ENCODE measurements around the gene CRELD2.
A peak's percentile ranks its signal among the peaks of the same experiment; 100 is the strongest.

Gene CRELD2

DNA sequence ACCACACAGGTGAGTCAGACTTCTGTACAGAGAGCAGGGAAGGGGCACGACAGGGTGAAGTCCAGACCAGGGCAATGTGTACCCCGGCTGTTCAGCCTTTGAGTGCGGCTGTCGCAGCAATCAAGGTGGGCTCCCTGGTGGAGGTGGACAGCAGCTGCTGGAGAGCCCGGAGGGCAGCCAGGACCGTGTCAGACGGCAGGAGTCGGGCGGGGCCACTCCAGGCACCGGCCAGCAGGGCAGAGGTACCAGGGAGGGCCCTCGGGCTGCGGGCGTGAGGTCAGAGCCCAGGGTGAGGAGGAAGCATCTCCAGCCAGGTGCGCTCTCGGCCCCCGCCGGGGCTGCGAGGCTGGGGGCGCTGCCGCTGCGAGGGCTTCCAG, 41.3 kb downstream of the CRELD2 start:
- Histone ChIP-seq H3K27me3 (ENCODE audit: control insufficient read depth, insufficient read depth, low read length) (peaks cover 7% of the 10 kb centered on the region), H3K27ac (ENCODE audit: low read length) (no peak overlapping the region), H3K9me3 (ENCODE audit: control insufficient read depth, low read depth, low read length) (no peaks in the 10 kb centered on the region), H3K4me1 (ENCODE audit: control insufficient read depth, low read depth, low read length) (peaks cover 9% of the 10 kb centered on the region), H3K4me3 (ENCODE audit: low read length) (peak overlapping the region; percentile 52), H3K36me3 (ENCODE audit: control insufficient read depth, low read depth, low read length) (peaks cover 16% of the 10 kb centered on the region), H3K9ac (ENCODE audit: low read length) (peak overlapping the region; percentile 32)

DNA sequence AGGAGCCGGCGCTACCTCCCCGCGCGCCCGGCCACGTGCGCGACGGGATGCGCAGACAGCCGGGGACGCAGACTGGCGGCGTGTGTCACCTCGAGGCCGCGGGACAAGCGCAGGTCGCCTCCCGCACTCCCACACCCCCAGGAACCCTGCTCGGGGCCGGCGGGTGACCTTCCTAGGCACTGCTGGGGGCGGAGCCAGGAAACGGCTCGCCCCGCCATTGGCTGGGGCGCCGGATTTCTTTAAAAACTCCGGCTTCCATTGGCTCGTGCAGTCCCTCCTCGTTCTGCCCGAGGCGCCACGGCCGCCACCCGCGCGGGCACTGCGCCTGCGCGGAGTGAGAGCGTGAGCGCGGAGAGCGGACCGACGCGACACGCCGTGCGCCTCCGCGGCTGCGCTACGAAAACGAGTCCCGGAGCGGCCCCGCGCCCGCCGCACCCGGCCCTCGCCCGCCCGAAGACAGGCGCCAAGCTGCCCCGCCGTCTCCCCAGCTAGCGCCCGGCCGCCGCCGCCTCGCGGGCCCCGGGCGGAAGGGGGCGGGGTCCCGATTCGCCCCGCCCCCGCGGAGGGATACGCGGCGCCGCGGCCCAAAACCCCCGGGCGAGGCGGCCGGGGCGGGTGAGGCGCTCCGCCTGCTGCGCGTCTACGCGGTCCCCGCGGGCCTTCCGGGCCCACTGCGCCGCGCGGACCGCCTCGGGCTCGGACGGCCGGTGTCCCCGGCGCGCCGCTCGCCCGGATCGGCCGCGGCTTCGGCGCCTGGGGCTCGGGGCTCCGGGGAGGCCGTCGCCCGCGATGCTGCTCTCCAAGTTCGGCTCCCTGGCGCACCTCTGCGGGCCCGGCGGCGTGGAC, 41.9 kb downstream of the CRELD2 start, which contains the start of gene PIM3:
Gene PIM3, plus strand, starts transcription at position 614 of the 846 bp plus-strand sequence. Its CDS starts 176 bp downstream, at position 790.
- Histone ChIP-seq H3K4me1 (ENCODE audit: control insufficient read depth, low read depth, low read length) (peaks cover 9% of the 10 kb centered on the region), H3K27ac (ENCODE audit: low read length) (no peak within 1 kb of the TSS), H3K27me3 (ENCODE audit: control insufficient read depth, insufficient read depth, low read length) (peaks cover 7% of the 10 kb centered on the region), H3K9me3 (ENCODE audit: control insufficient read depth, low read depth, low read length) (no peaks in the 10 kb centered on the region), H3K36me3 (ENCODE audit: control insufficient read depth, low read depth, low read length) (peaks cover 16% of the 10 kb centered on the region), H3K4me3 (ENCODE audit: low read length) (peak within 1 kb of the TSS; percentile 78), H3K9ac (ENCODE audit: low read length) (peak within 1 kb of the TSS; percentile 58)

DNA sequence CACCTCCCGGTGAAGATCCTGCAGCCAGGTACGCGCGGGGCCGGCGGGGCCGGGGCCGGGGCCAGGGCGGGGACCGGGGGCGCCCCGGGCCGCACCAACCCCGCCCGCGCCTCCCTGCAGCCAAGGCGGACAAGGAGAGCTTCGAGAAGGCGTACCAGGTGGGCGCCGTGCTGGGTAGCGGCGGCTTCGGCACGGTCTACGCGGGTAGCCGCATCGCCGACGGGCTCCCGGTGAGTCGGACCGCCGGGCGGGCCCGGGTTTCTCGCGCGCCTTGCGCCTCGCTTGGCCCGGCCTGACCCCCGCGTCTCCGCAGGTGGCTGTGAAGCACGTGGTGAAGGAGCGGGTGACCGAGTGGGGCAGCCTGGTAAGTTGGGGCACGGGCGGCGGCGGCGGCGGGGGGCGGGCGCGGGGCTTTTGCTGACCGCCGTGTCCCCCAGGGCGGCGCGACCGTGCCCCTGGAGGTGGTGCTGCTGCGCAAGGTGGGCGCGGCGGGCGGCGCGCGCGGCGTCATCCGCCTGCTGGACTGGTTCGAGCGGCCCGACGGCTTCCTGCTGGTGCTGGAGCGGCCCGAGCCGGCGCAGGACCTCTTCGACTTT, 42.7 kb downstream of the CRELD2 start:
- H3K4me3 ChIP-seq (ENCODE audit: low read length) = peak overlapping the region; percentile 78
- H3K9ac ChIP-seq (ENCODE audit: low read length) = peak overlapping the region; percentile 58
- peaks cover 7% of the 10 kb centered on the region for H3K27me3 ChIP-seq (ENCODE audit: control insufficient read depth, insufficient read depth, low read length)
- no peaks in the 10 kb centered on the region for H3K9me3 ChIP-seq (ENCODE audit: control insufficient read depth, low read depth, low read length)
- no peak overlapping the region for H3K27ac ChIP-seq (ENCODE audit: low read length)
- peaks cover 9% of the 10 kb centered on the region for H3K4me1 ChIP-seq (ENCODE audit: control insufficient read depth, low read depth, low read length)
- H3K36me3 ChIP-seq (ENCODE audit: control insufficient read depth, low read depth, low read length) = peaks cover 16% of the 10 kb centered on the region

DNA sequence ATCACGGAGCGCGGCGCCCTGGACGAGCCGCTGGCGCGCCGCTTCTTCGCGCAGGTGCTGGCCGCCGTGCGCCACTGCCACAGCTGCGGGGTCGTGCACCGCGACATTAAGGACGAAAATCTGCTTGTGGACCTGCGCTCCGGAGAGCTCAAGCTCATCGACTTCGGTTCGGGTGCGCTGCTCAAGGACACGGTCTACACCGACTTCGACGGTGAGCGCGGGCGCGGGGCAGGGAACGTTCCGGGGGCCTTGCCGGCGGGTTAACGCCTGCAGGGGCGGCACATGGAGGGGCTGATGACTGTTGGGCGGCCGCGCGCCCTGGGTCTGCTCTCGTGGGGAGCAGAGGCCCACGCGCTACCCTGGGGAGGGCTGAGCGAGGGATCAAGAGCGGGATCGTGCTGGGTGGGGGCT, 43.2 kb downstream of the CRELD2 start:
- Histone ChIP-seq H3K4me3 (ENCODE audit: low read length) (peak overlapping the region; percentile 78), H3K27me3 (ENCODE audit: control insufficient read depth, insufficient read depth, low read length) (peaks cover 7% of the 10 kb centered on the region), H3K4me1 (ENCODE audit: control insufficient read depth, low read depth, low read length) (peaks cover 9% of the 10 kb centered on the region), H3K27ac (ENCODE audit: low read length) (no peak overlapping the region), H3K36me3 (ENCODE audit: control insufficient read depth, low read depth, low read length) (peaks cover 16% of the 10 kb centered on the region), H3K9ac (ENCODE audit: low read length) (peak overlapping the region; percentile 58), H3K9me3 (ENCODE audit: control insufficient read depth, low read depth, low read length) (no peaks in the 10 kb centered on the region)

DNA sequence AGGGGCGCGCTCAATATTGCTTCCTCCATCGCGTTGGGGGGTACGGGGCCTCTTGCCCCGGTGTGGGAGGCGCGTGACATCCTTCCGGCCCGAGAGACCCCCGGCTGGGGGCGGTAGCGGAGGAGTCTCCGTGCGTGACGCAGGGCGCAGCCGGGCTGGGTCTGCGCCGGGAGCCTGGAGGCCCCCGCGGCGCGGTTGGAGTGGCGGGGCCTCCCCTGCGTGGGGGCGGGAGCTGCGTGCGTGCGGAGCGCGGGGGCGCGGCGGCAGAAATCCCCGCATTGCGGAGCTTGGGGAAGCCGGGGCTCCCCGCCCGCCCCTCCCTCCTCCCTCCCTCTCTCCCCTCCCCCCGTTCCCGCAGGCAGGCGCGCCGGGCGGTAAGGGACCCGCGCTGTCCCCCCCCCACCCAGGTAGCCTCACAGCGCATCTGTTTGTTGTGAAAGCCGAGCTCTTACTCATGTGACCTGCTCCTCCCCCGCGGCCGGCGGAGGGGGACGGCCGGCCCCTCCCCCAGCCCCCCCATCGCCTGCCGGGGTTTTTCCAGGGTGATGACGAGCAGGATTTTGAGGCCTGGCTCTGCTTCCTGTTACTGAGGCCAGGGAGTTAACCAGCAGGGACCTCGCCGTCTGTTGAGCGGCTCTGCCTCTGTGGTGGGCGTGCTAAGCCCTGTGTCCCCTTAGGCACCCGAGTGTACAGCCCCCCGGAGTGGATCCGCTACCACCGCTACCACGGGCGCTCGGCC, 43.7 kb downstream of the CRELD2 start:
- H3K27ac ChIP-seq (ENCODE audit: low read length) = no peak overlapping the region

DNA sequence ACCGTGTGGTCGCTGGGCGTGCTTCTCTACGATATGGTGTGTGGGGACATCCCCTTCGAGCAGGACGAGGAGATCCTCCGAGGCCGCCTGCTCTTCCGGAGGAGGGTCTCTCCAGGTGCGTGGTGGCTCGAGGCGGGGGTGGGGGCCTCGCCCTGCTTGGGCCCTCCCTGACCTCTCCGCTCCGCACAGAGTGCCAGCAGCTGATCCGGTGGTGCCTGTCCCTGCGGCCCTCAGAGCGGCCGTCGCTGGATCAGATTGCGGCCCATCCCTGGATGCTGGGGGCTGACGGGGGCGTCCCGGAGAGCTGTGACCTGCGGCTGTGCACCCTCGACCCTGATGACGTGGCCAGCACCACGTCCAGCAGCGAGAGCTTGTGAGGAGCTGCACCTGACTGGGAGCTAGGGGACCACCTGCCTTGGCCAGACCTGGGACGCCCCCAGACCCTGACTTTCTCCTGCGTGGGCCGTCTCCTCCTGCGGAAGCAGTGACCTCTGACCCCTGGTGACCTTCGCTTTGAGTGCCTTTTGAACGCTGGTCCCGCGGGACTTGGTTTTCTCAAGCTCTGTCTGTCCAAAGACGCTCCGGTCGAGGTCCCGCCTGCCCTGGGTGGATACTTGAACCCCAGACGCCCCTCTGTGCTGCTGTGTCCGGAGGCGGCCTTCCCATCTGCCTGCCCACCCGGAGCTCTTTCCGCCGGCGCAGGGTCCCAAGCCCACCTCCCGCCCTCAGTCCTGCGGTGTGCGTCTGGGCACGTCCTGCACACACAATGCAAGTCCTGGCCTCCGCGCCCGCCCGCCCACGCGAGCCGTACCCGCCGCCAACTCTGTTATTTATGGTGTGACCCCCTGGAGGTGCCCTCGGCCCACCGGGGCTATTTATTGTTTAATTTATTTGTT, 44.6 kb downstream of the CRELD2 start:
- H3K9ac ChIP-seq (ENCODE audit: low read length) = peak overlapping the region; percentile 65
- peaks cover 9% of the 10 kb centered on the region for H3K4me1 ChIP-seq (ENCODE audit: control insufficient read depth, low read depth, low read length)
- H3K9me3 ChIP-seq (ENCODE audit: control insufficient read depth, low read depth, low read length) = no peaks in the 10 kb centered on the region
- no peak overlapping the region for H3K27ac ChIP-seq (ENCODE audit: low read length)
- H3K27me3 ChIP-seq (ENCODE audit: control insufficient read depth, insufficient read depth, low read length) = peaks cover 7% of the 10 kb centered on the region
- peak overlapping the region; percentile 39 for H3K4me3 ChIP-seq (ENCODE audit: low read length)
- H3K36me3 ChIP-seq (ENCODE audit: control insufficient read depth, low read depth, low read length) = peaks cover 16% of the 10 kb centered on the region

More for the DNA sequence above, 43.7 kb downstream of the CRELD2 start:
- Histone ChIP-seq H3K9ac (ENCODE audit: low read length) (peak overlapping the region; percentile 65), H3K9me3 (ENCODE audit: control insufficient read depth, low read depth, low read length) (no peaks in the 10 kb centered on the region), H3K4me3 (ENCODE audit: low read length) (peak overlapping the region; percentile 78), H3K27me3 (ENCODE audit: control insufficient read depth, insufficient read depth, low read length) (peaks cover 7% of the 10 kb centered on the region), H3K4me1 (ENCODE audit: control insufficient read depth, low read depth, low read length) (peaks cover 9% of the 10 kb centered on the region), H3K36me3 (ENCODE audit: control insufficient read depth, low read depth, low read length) (peaks cover 16% of the 10 kb centered on the region)

DNA sequence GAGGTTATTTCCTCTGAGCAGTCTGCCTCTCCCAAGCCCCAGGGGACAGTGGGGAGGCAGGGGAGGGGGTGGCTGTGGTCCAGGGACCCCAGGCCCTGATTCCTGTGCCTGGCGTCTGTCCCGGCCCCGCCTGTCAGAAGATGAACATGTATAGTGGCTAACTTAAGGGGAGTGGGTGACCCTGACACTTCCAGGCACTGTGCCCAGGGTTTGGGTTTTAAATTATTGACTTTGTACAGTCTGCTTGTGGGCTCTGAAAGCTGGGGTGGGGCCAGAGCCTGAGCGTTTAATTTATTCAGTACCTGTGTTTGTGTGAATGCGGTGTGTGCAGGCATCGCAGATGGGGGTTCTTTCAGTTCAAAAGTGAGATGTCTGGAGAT, 45.2 kb downstream of the CRELD2 start:
- H3K27me3 ChIP-seq (ENCODE audit: control insufficient read depth, insufficient read depth, low read length) = peaks cover 7% of the 10 kb centered on the region
- H3K9me3 ChIP-seq (ENCODE audit: control insufficient read depth, low read depth, low read length) = no peaks in the 10 kb centered on the region
- no peak overlapping the region for H3K27ac ChIP-seq (ENCODE audit: low read length)
- peaks cover 9% of the 10 kb centered on the region for H3K4me1 ChIP-seq (ENCODE audit: control insufficient read depth, low read depth, low read length)
- no peak overlapping the region for H3K9ac ChIP-seq (ENCODE audit: low read length)
- H3K36me3 ChIP-seq (ENCODE audit: control insufficient read depth, low read depth, low read length) = peaks cover 16% of the 10 kb centered on the region
- H3K4me3 ChIP-seq (ENCODE audit: low read length) = no peak overlapping the region

DNA sequence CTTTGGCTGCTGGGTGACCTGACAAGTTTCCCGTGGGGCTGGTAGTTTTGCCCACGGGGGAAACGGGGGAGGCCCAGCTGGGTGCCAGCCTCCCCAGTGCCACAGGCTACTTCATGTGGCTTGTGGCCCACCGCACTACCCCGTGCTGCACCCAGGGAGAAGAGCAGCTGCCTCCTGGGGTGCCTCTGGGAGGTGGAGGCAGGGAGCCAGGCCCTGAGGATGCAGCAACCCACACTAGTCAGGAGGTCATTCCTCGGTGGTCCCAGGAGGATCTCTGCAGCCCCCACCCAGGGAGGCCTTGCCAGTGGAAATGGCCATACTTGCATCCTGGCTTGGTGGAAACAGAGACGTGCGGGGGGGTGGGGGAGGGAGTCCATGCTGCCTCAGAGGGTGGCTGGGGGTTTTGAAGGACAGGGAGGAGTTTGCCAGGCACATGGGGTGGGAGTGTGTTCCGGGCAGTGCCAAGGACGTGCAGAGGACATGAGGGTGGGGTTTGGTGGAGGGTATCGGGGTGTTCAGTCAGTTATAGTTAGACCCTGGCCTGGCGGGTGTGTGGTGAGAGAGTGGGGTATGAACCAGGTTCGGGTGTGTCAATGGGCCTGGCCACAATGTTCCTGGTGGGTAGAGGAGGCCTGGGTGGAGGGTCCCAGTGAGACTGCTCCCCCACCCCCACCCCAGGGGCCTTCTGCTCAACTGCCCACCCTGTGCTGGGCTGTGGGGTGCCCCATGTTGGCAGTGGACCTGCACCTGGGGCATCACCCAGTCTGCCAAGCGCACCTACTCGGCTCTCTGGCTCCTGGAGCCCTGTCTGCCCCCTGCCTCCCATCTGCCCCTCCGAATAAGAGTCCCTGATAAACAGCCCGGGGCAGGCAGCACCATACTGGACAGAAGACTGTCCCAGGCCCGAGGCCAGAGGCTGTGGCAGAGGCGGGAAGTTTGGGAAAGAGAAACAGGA, 46.0 kb downstream of the CRELD2 start:
- no peak overlapping the region for H3K4me3 ChIP-seq (ENCODE audit: low read length)
- no peak overlapping the region for H3K9ac ChIP-seq (ENCODE audit: low read length)
- H3K27ac ChIP-seq (ENCODE audit: low read length) = no peak overlapping the region
- H3K27me3 ChIP-seq (ENCODE audit: control insufficient read depth, insufficient read depth, low read length) = peaks cover 6% of the 10 kb centered on the region
- H3K36me3 ChIP-seq (ENCODE audit: control insufficient read depth, low read depth, low read length) = peaks cover 16% of the 10 kb centered on the region
- peaks cover 9% of the 10 kb centered on the region for H3K4me1 ChIP-seq (ENCODE audit: control insufficient read depth, low read depth, low read length)
- no peaks in the 10 kb centered on the region for H3K9me3 ChIP-seq (ENCODE audit: control insufficient read depth, low read depth, low read length)

DNA sequence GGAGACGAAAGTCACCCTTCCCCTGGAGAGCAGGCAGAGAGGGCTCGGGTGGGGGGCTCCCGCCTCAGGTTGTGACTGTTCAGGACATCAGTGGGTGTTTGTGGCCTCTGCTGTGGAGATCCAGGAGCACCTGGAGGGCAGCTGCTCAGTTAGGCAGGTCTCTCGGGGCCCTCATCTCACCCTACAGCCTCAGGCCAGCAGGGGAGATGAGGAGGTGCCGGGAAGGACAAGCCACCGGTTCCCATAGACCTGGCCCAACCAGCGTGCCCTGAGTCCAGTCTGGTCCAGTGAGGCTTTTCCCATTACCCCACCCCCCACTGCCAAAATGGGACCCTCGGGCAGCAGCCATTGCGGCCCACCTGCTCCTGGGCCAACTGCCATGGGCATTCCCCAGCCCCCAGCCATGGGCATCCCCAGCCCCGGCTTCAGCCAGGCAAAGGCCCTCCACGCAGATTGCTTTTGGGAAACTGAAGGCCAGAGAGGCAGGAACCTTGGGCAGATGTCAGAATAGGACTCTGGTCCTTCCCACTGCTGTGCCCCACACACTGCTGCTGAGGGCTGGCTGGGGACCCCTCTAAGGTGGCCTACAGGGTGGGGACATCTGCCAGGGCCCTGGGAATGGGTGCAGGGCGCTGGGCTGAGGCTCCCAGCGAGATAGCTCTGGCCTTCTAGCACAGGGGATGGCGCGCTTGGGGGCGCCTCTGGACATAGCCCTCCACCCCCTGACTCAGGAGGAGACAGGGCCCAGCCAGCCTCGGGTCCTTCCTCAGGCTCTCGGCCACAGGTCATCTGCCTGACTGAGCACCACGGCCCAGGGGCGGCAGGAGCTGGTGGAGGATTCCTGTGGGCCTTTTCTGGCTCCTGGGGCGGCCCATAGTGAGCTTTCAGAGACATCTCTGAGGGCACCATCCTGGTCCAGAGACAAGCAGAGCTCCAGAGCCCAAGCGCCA, 46.9 kb downstream of the CRELD2 start:
- no peak overlapping the region for H3K4me3 ChIP-seq (ENCODE audit: low read length)
- peaks cover 16% of the 10 kb centered on the region for H3K36me3 ChIP-seq (ENCODE audit: control insufficient read depth, low read depth, low read length)
- no peak overlapping the region for H3K9ac ChIP-seq (ENCODE audit: low read length)
- no peaks in the 10 kb centered on the region for H3K9me3 ChIP-seq (ENCODE audit: control insufficient read depth, low read depth, low read length)
- H3K27me3 ChIP-seq (ENCODE audit: control insufficient read depth, insufficient read depth, low read length) = peaks cover 2% of the 10 kb centered on the region
- peaks cover 6% of the 10 kb centered on the region for H3K4me1 ChIP-seq (ENCODE audit: control insufficient read depth, low read depth, low read length)
- no peak overlapping the region for H3K27ac ChIP-seq (ENCODE audit: low read length)
